Right lobe of liver (tissue), 6 donors: ENCODE measurements around the gene SCUBE1. TPM values are rescaled to one million over a fixed set of nuclear protein-coding genes. Genes with fewer than 3 reads are reported as not detected.
"Not testable (repeated sequence)": the region's sequence is repeated elsewhere in the genome, so short reads cannot be mapped to it uniquely, and the experiment has no call there.

Experiments
- ATAC-seq, 4 donors: fragments of 200-7000 bp; cut with Tn5 transposase; one replicate each; pipeline ENCODE4 v1.9.1; 2020; ENCODE audit warnings: mild to moderate bottlenecking in 4 of 4, moderate library complexity in 4 of 4
- DNase-seq, 3 donors: peaks; one replicate each; pipeline ENCODE4 v3.0.0-alpha.2; 2020
- H3K27ac ChIP-seq, 3 donors: fragments of 200-600 bp; one replicate each; pipeline ENCODE4 v1.8.0; 2022
- H3K27me3 ChIP-seq, 2 donors: fragments of 200-600 bp; one replicate each; pipeline ENCODE4 v1.8.0; 2022
- H3K36me3 ChIP-seq, 4 donors: fragments of 200-600 bp; sonication (generic) in 1 of 4; one replicate each; pipeline versions ENCODE4 v1.5.1 to v1.8.0; 2017 to 2022; ENCODE audit warnings: control low read depth in 1 of 4
- H3K4me1 ChIP-seq, 4 donors: fragments of 200-600 bp; sonication (generic) in 1 of 4; one replicate each; pipeline versions ENCODE4 v1.5.1 to v1.8.0; 2017 to 2022; ENCODE audit warnings: control low read depth in 1 of 4
- H3K4me3 ChIP-seq, 3 donors: fragments of 200-600 bp; one replicate each; pipeline ENCODE4 v1.8.0; 2022
- H3K9me3 ChIP-seq, 4 donors: fragments of 200-600 bp; sonication (generic) in 1 of 4; one replicate each; pipeline versions ENCODE4 v1.5.1 to v1.8.0; 2017 to 2022; ENCODE audit warnings: control low read depth in 1 of 4
- POLR2A ChIP-seq: fragments of 450-650 bp; IDR thresholded peaks from one replicate; pipeline ENCODE4 v1.6.1; 2017; ENCODE audit warnings: antibody characterized with exemption, mild to moderate bottlenecking
- WGBS: methylation state at CpG from one replicate; pipeline ENCODE4 v1.1.6; 2018; ENCODE audit warnings: low coverage, low lambda C conversion rate; ENCODE audit not compliant: insufficient coverage; ENCODE audit errors: missing lambda C conversion rate; 5-methylcytosine and 5-hydroxymethylcytosine counted together
- intact Hi-C, 2 donors: fragments of 100-400 bp; cut with DNase I; formaldehyde crosslinking; loops; one replicate each; pipeline versions ENCODE4 v1.11.2 to v1.14.1; 2022
- total RNA-seq, 6 experiments: library from RNA; depleted of rRNA in 2 of 6; stranded (reverse); fragments of >200 nt in 2 of 6; fragmentation: NEBNext Ultra II Directional in 3 of 6; extraction: Animal tissue kit (Norgen Biotek cat#: 25700) in 3 of 6; gene quantifications; one replicate each; pipeline versions ENCODE4 v1.1.0 to v1.2.4, GENCODE V29; 2016 to 2023
- TF ChIP-seq, protein P1 (sequence below), 4 donors: fragments of 200-600 bp in 3 of 4; fragments of 450-650 bp in 1 of 4; IDR thresholded peaks; one replicate each; pipeline versions ENCODE4 v1.5.1 to v1.8.0; 2016 to 2022; ENCODE audit warnings: antibody characterized with exemption in 4 of 4, mild to moderate bottlenecking in 2 of 4
- donor health status: DM: no; HTN: yes; CAD: no.
- donor health status: DM: no; HTN: no; CAD: no.
- donor health status: DM: no; HTN: no; CAD: no.
- donor health status: DM: no; HTN: yes; CAD: no.
- donor health status: DM: no; HTN: yes; CAD: no.

Gene SCUBE1
- total RNA-seq, 6 experiments from 2014 or later, result 0.73 to 11.7 (median 2.7) TPM

DNA sequence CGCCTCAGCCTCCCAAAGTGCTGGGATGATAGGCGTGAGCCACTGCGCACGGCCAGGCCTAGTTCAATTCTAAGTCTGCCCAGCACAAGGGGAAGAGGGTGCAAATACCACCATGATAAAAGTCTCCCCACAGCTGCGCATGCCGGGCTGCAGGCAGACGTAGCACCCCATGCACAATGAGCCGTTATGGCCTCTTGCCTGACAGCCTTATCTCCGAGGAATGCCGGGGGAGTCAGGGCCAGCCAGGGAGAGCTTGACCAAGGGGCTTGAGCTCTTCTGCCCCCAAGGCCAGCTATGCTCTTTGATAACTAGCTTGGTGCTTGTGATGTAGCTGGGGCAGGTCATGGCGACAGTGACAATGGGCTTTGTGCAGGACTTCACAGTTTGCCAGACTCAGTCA, 13.7 kb upstream of the SCUBE1 start:
- TF ChIP-seq POLR2A, result no peak
- TF ChIP-seq, protein P1, sequence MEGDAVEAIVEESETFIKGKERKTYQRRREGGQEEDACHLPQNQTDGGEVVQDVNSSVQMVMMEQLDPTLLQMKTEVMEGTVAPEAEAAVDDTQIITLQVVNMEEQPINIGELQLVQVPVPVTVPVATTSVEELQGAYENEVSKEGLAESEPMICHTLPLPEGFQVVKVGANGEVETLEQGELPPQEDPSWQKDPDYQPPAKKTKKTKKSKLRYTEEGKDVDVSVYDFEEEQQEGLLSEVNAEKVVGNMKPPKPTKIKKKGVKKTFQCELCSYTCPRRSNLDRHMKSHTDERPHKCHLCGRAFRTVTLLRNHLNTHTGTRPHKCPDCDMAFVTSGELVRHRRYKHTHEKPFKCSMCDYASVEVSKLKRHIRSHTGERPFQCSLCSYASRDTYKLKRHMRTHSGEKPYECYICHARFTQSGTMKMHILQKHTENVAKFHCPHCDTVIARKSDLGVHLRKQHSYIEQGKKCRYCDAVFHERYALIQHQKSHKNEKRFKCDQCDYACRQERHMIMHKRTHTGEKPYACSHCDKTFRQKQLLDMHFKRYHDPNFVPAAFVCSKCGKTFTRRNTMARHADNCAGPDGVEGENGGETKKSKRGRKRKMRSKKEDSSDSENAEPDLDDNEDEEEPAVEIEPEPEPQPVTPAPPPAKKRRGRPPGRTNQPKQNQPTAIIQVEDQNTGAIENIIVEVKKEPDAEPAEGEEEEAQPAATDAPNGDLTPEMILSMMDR (IDR thresholded peaks at IDR 0.05), result no peak
- no peak for ATAC-seq
- Histone ChIP-seq H3K36me3 (no peaks in the 10 kb centered on the region), H3K27ac (no peak overlapping the region), H3K4me1 (no peaks in the 10 kb centered on the region), H3K27me3 (no peaks in the 10 kb centered on the region), H3K9me3 (no peaks in the 10 kb centered on the region), H3K4me3 (no peak overlapping the region)
- no peak for DNase-seq
- WGBS, result 87% methylated on average over 3 of the region's 11 CpGs
- intact Hi-C loops, result no loop called here

DNA sequence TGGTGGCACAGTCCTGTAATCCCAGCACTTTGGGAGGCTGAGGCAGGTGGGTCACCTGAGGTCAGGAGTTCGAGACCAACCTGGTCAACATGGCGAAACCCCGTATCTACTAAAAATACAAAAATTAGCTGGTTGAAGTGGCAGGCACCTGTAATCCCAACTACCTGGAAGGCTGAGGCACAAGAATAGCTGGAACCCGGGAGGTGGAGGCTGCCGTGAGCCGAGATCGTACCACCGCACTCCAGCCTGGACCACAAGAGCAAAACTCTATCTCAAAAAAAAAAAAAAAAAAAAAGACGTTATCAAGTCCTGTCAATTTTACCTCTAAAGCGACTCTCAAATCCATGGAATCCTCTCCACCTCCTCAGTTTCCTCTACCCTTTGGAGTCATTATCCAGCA, 12.5 kb upstream of the SCUBE1 start:
- H3K36me3 ChIP-seq, H3K4me1 ChIP-seq, H3K27ac ChIP-seq, H3K9me3 ChIP-seq, ATAC-seq, intact Hi-C loops, H3K4me3 ChIP-seq, H3K27me3 ChIP-seq: not testable (repeated sequence)
- 82% methylated on average over 4 of the region's 10 CpGs for WGBS
- DNase-seq, result peak in 1 of 3 donors; percentile 8

DNA sequence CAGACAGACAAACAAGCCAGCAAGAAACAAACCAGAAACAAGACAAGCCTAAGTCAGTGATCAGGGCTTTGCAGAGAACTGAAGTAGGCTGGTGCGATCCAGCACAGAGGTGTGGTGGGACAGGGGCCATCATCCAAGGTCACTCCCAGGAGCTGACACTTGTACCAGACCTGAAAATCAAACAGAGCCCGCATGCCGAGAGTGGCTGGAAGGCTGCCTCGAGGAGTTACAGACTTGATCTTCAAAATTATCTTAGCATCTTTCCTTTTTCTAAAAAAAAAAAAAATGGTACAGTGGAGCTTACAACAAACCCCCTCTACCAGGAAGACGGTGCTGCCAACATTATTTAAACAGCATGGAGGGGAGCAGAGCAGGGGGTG, 8.8 kb upstream of the SCUBE1 start:
- Histone ChIP-seq H3K4me1 (peaks cover 0 to 9% (median under 1%) of the 10 kb centered on the region in 4 donors), H3K27ac (no peak overlapping the region), H3K4me3 (no peak overlapping the region), H3K27me3 (no peaks in the 10 kb centered on the region), H3K9me3 (no peaks in the 10 kb centered on the region), H3K36me3 (no peaks in the 10 kb centered on the region)
- no peak for TF ChIP-seq POLR2A
- TF ChIP-seq, protein P1 (IDR thresholded peaks at IDR 0.05), result no peak
- DNase-seq (peak in 1 of 3 donors; percentile 29), ATAC-seq (no peak)
- intact Hi-C loops, result no loop called here
- WGBS, result 52% methylated on average over 4 of the region's 5 CpGs

GRCh38 chr22:43349636-43350035, 6.5 kb upstream of the SCUBE1 start:
- Histone ChIP-seq H3K4me3 (no peak overlapping the region), H3K36me3 (no peaks in the 10 kb centered on the region), H3K4me1 (peaks cover 0 to 25% (median 10%) of the 10 kb centered on the region in 4 donors), H3K27ac (no peak overlapping the region), H3K9me3 (no peaks in the 10 kb centered on the region), H3K27me3 (no peaks in the 10 kb centered on the region)
- DNase-seq (peak in 1 of 3 donors; percentile 35), ATAC-seq (no peak)
- TF ChIP-seq, protein P1 (IDR thresholded peaks at IDR 0.05), result no peak
- TF ChIP-seq POLR2A, result no peak
- intact Hi-C loops, result loop anchor here in 1 of 2 donors (10.0 kb wide), 1 partner anchor 75 kb away; no protein-coding TSS in a partner anchor
- WGBS, result 93% methylated on average over 3 of the region's 12 CpGs

GRCh38 chr22:43346521-43346929, 3.4 kb upstream of the SCUBE1 start:
- Histone ChIP-seq H3K4me3 (no peak overlapping the region), H3K27ac (peak overlapping the region in 2 of 3 donors; percentile 44 to 75), H3K36me3 (no peaks in the 10 kb centered on the region), H3K4me1 (peaks cover 0 to 25% (median 12%) of the 10 kb centered on the region in 4 donors), H3K9me3 (no peaks in the 10 kb centered on the region), H3K27me3 (no peaks in the 10 kb centered on the region)
- intact Hi-C loops, result loop anchor here in 1 of 2 donors (10.0 kb wide), 1 partner anchor 72 kb away; no protein-coding TSS in a partner anchor
- TF ChIP-seq, protein P1 (IDR thresholded peaks at IDR 0.05), result peak; percentile 48 to 54 (median 50)
- TF ChIP-seq POLR2A, result no peak
- 38% methylated on average over 1 of the region's 8 CpGs for WGBS
- DNase-seq (peak; percentile 50 to 61 (median 53)), ATAC-seq (peak; percentile 5 to 48 (median 20))
